GM21381 (cell line): ENCODE data around the gene CKS1B.
"Not testable (repeated sequence)": the region's sequence is repeated elsewhere in the genome, so short reads cannot be mapped to it uniquely, and the experiment has no call there.

Experiments used
- ATAC-seq: cut with Tn5 transposase; IDR thresholded peaks from one replicate; pipeline ENCODE4 v1.9.1; 2021; ENCODE audit warnings: mild to moderate bottlenecking, moderate library complexity; ENCODE audit not compliant: unreplicated experiment

CKS1B gene

GRCh38 chr1:154983776-154984466 lies 9.4 kb downstream of the CKS1B start:
- ATAC-seq = no peak

GRCh38 chr1:154986736-154987135 lies 12.3 kb downstream of the CKS1B start:
- not testable (repeated sequence) for ATAC-seq

- ATAC-seq = no peak
Observed at GRCh38 chr1:154987326-154987725, 12.8 kb downstream of the CKS1B start.

GRCh38 chr1:154988058-154988954 lies 13.8 kb downstream of the CKS1B start:
- no peak for ATAC-seq

- no peak for ATAC-seq
Observed at GRCh38 chr1:154989195-154989860, 14.8 kb downstream of the CKS1B start.

GRCh38 chr1:154990276-154990675 lies 15.8 kb downstream of the CKS1B start:
- ATAC-seq = no peak

- no peak for ATAC-seq
Observed at GRCh38 chr1:154992721-154993571, 18.5 kb downstream of the CKS1B start.

- ATAC-seq = no peak
Observed at GRCh38 chr1:154993572-154994268, 19.2 kb downstream of the CKS1B start, which contains the start of gene LENEP. Gene LENEP (plus strand): TSS chr1:154993586. CDS start chr1:154993608, 22 bp downstream.

- no peak for ATAC-seq
Observed at GRCh38 chr1:154994269-154994587, 19.7 kb downstream of the CKS1B start.

GRCh38 chr1:154994591-154994990 lies 20.1 kb downstream of the CKS1B start:
- ATAC-seq = no peak

GRCh38 chr1:154995301-154995983 lies 21.0 kb downstream of the CKS1B start:
- not testable (repeated sequence) for ATAC-seq

- ATAC-seq = no peak
Observed at GRCh38 chr1:154996966-154997701, 22.7 kb downstream of the CKS1B start.

- no peak for ATAC-seq
Observed at GRCh38 chr1:154998201-154998780, 23.8 kb downstream of the CKS1B start.

- ATAC-seq = no peak
Observed at GRCh38 chr1:154998818-154999570, 24.5 kb downstream of the CKS1B start.

- no peak for ATAC-seq
Observed at GRCh38 chr1:154999571-155000410, 25.3 kb downstream of the CKS1B start.

- no peak for ATAC-seq
Observed at GRCh38 chr1:155000411-155000725, 25.9 kb downstream of the CKS1B start.
